Endothelial cell of umbilical vein (primary cell): ENCODE measurements around the gene PSPN. TPM values are rescaled to one million over a fixed set of nuclear protein-coding genes. Genes with fewer than 3 reads are reported as not detected.

Experiments used
- BruUV-seq: library from RNA; stranded (reverse); fragments of 400-500 nt; replicated peaks from 2 replicates; lab custom pipeline; 2021; lab: Mats Ljungman, UMichigan
- CTCF ChIA-PET: fragments of 300-600, 350-600 bp; sonication (Branson Sonifier 250); formaldehyde crosslinking; loops from one replicate; lab custom pipeline; 2021; ENCODE audit warnings: antibody characterized with exemption, inconsistent platforms; lab: Charles Lee
- POLR2A ChIA-PET: fragments of 300-600, 350-600 bp; sonication (Branson Sonifier 250); formaldehyde crosslinking; loops from one replicate; lab custom pipeline; 2021; ENCODE audit warnings: antibody characterized with exemption, inconsistent platforms; lab: Charles Lee
- DNase-seq: peaks from one replicate; pipeline ENCODE4 v3.0.0-alpha.2; 2011; ENCODE audit warnings: low read depth, low spot score
- FAIRE-seq: peaks from 2 replicates; lab custom pipeline; 2011; peaks lifted over from hg19 to GRCh38; lab: Jason Lieb, UNC
- H2AFZ ChIP-seq: 2 replicates; pipeline ENCODE4 v1.6.0; 2012; ENCODE audit warnings: low read depth, low read length, control low read depth, inconsistent platforms
- H3K27ac ChIP-seq: 2 replicates; pipeline ENCODE4 v1.5.1; 2011; ENCODE audit warnings: low read depth, mild to moderate bottlenecking, control low read depth, low read length, moderate library complexity; ENCODE audit not compliant: insufficient read depth
- H3K27me3 ChIP-seq, 2 experiments: 2 replicates each; pipeline versions ENCODE4 v1.6.0 to v1.6.1; 2011; ENCODE audit warnings: low read length in 2 of 2, mixed read lengths in 1 of 2; ENCODE audit not compliant: control insufficient read depth in 2 of 2, insufficient read depth in 2 of 2
- H3K36me3 ChIP-seq, 2 experiments: 2 replicates in 1 of 2; 3 replicates in 1 of 2; pipeline ENCODE4 v1.5.1; 2011; ENCODE audit warnings: low read length in 2 of 2, mild to moderate bottlenecking in 1 of 2, moderate library complexity in 1 of 2; ENCODE audit not compliant: control insufficient read depth in 2 of 2, insufficient read depth in 2 of 2; ENCODE audit errors: extremely low read depth in 1 of 2
- H3K4me1 ChIP-seq: 3 replicates; pipeline ENCODE4 v1.5.1; 2011; ENCODE audit warnings: mild to moderate bottlenecking, low read length; ENCODE audit not compliant: control insufficient read depth, insufficient read depth; ENCODE audit errors: extremely low read depth
- H3K4me2 ChIP-seq: 2 replicates; pipeline ENCODE4 v1.6.1; 2011; ENCODE audit warnings: low read length, control low read depth, mixed read lengths; ENCODE audit not compliant: insufficient read depth
- H3K4me3 ChIP-seq, 3 experiments: fragments of 200-600 bp in 1 of 3; sonication (generic), shearing (Covaris generic) in 1 of 3; replicated peaks in 1 of 3; 2 replicates each; pipeline ENCODE4 v1.5.1; 2011 to 2016; ENCODE audit warnings: control low read depth in 3 of 3, low read length in 3 of 3, mild to moderate bottlenecking in 2 of 3, inconsistent platforms in 1 of 3, low read depth in 1 of 3, moderate library complexity in 1 of 3; ENCODE audit not compliant: insufficient read depth in 1 of 3
- H3K79me2 ChIP-seq: 2 replicates; pipeline ENCODE4 v1.6.0; 2012; ENCODE audit warnings: low read length, inconsistent platforms; ENCODE audit not compliant: control insufficient read depth, insufficient read depth
- H3K9ac ChIP-seq: replicated peaks from 2 replicates; pipeline ENCODE3; 2011; ENCODE audit warnings: low read length, control low read depth; ENCODE audit not compliant: insufficient read depth; ENCODE audit errors: extremely low read depth
- H3K9me1 ChIP-seq: replicated peaks from 3 replicates; pipeline ENCODE4 v1.6.0; 2011; ENCODE audit warnings: mild to moderate bottlenecking, low read length; ENCODE audit not compliant: control insufficient read depth, insufficient read depth; ENCODE audit errors: extremely low read depth
- H3K9me3 ChIP-seq: replicated peaks from 2 replicates; pipeline ENCODE4 v1.5.1; 2012; ENCODE audit warnings: low read length, inconsistent platforms; ENCODE audit not compliant: control insufficient read depth, insufficient read depth
- H4K20me1 ChIP-seq: replicated peaks from 2 replicates; pipeline ENCODE3; 2011; ENCODE audit warnings: mild to moderate bottlenecking, low read length; ENCODE audit not compliant: control insufficient read depth, insufficient read depth; ENCODE audit errors: extremely low read depth
- CTCF ChIP-seq, 2 donors: IDR thresholded peaks; 1 replicate in 1 of 2; 2 replicates in 1 of 2; pipeline ENCODE4 v1.5.1; 2011; ENCODE audit warnings: low read length in 2 of 2, mild to moderate bottlenecking in 2 of 2, moderate library complexity in 2 of 2, control low read depth in 1 of 2, inconsistent platforms in 1 of 2, low read depth in 1 of 2; ENCODE audit not compliant: insufficient read depth in 1 of 2; ENCODE audit errors: extremely low read depth in 1 of 2
- EZH2 ChIP-seq: IDR thresholded peaks from 2 replicates; pipeline ENCODE4 v1.6.1; 2012; ENCODE audit warnings: borderline replicate concordance, low read depth, mild to moderate bottlenecking, moderate library complexity, low read length, inconsistent platforms; ENCODE audit not compliant: severe bottlenecking
- FOS ChIP-seq: IDR thresholded peaks from 2 replicates; pipeline ENCODE4 v1.6.1; 2011; ENCODE audit warnings: mild to moderate bottlenecking, low read length, moderate library complexity, borderline replicate concordance; ENCODE audit not compliant: insufficient read depth
- GATA2 ChIP-seq: IDR thresholded peaks from 2 replicates; pipeline ENCODE4 v1.7.0; 2011; ENCODE audit warnings: low read depth, mild to moderate bottlenecking, moderate library complexity, mixed read lengths, low read length; ENCODE audit not compliant: insufficient read length, insufficient read depth
- JUN ChIP-seq: IDR thresholded peaks from 2 replicates; pipeline ENCODE4 v1.6.1; 2011; ENCODE audit warnings: borderline replicate concordance, low read depth; ENCODE audit not compliant: insufficient read length, insufficient read depth
- MAX ChIP-seq: IDR thresholded peaks from 2 replicates; pipeline ENCODE4 v1.6.1; 2011; ENCODE audit not compliant: insufficient read depth, insufficient read length
- MYC ChIP-seq: IDR thresholded peaks from one replicate; pipeline ENCODE4 v1.6.1; 2011; ENCODE audit warnings: mild to moderate bottlenecking, low read depth, low read length
- POLR2A ChIP-seq: IDR thresholded peaks from 2 replicates; pipeline ENCODE4 v1.6.1; 2012; ENCODE audit warnings: low read depth, mild to moderate bottlenecking, control low read depth, low read length
- POLR2AphosphoS5 ChIP-seq: IDR thresholded peaks from 2 replicates; pipeline ENCODE4 v1.6.1; 2012; ENCODE audit warnings: low read depth, mild to moderate bottlenecking, control low read depth, low read length, moderate library complexity; ENCODE audit not compliant: insufficient read depth
- dilution Hi-C: fragments of 300-500 bp; cut with MboI; formaldehyde crosslinking; loops from one replicate; pipeline ENCODE4 v1.15.0; 2019; ENCODE audit warnings: low sequenced_read_pairs; ENCODE audit not compliant: extremely low pct_ligation_motif_present
- intact Hi-C: fragments of 100-400 bp; cut with micrococcal nuclease; formaldehyde crosslinking; loops from one replicate; pipeline ENCODE4 v1.10.0; 2022
- polyA plus RNA-seq, 4 experiments: library from polyadenylated mRNA; depleted of rRNA in 3 of 4; stranded (reverse) in 3 of 4; unstranded in 1 of 4; fragments of >200 nt; gene quantifications; 2 replicates each; pipeline versions ENCODE4 v1.2.1 to v1.2.3, GENCODE V29; 2011 to 2012; ENCODE audit warnings: missing spikeins in 1 of 4
- total RNA-seq: library from RNA; stranded (reverse); gene quantifications from 2 replicates; pipeline ENCODE4 v1.2.3, GENCODE V29; 2021

PSPN gene
- total and polyA plus RNA-seq, 2 donors (not counting 3 experiments of a cell fraction or from before 2014, with no cell fraction given): 0.84 to 1.0 TPM

- CTCF ChIA-PET: interaction anchor here (0.8 to 4.2 kb wide), 8 partner anchors 9 to 365 kb away, joined by 3 to 55 read pairs (median 4); partner anchors contain the start of gene CLPP
- no peaks in the 10 kb centered on the region for H3K9me3 ChIP-seq
- BruUV-seq: no TSS peak
- no peak overlapping the region for H3K9ac ChIP-seq
- no peak overlapping the region for H2AFZ ChIP-seq
- DNase-seq (no peak), FAIRE-seq (no peak)
- dilution Hi-C loops (no loop called here), intact Hi-C loops (no loop called here)
- H3K36me3 ChIP-seq: no peaks in the 10 kb centered on the region
- H3K4me3 ChIP-seq: no peak overlapping the region
- H3K79me2 ChIP-seq: no peaks in the 10 kb centered on the region
- no peak overlapping the region for H3K4me2 ChIP-seq
- H3K9me1 ChIP-seq: no peaks in the 10 kb centered on the region
- no peaks in the 10 kb centered on the region for H4K20me1 ChIP-seq
- no peak for TF ChIP-seq JUN
- TF ChIP-seq POLR2A: no peak
- no peak for TF ChIP-seq MYC
- TF ChIP-seq GATA2: no peak
- no peak for TF ChIP-seq CTCF (IDR thresholded peaks at IDR 0.05; ENCODE audit: extremely low read depth in 1 of 2, insufficient read depth in 1 of 2, low read depth in 1 of 2, low read length in 2 of 2)
- TF ChIP-seq MAX: no peak
- TF ChIP-seq POLR2AphosphoS5: no peak
- no peak for TF ChIP-seq FOS
- TF ChIP-seq EZH2: no peak
- H3K27ac ChIP-seq: no peak overlapping the region
- H3K27me3 ChIP-seq: no peaks in the 10 kb centered on the region
- H3K4me1 ChIP-seq: no peaks in the 10 kb centered on the region
- POLR2A ChIA-PET: no interaction called here
These were observed 23.2 kb downstream of the PSPN start for GRCh38 chr19:6352381-6353165.
